Endodermal cell (in vitro differentiated cells): ENCODE data around the gene PCDHGA11. TPM values are rescaled to one million over a fixed set of nuclear protein-coding genes. Genes with fewer than 3 reads are reported as not detected.

ENCODE experiments used
- DNase-seq: peaks from one replicate; pipeline ENCODE4 v3.0.0-alpha.2; 2017
- H3K27ac ChIP-seq: 2 replicates; pipeline ENCODE4 v1.5.1; 2013; ENCODE audit warnings: mild to moderate bottlenecking, low read depth, low read length, moderate library complexity
- H3K27me3 ChIP-seq: 2 replicates; pipeline ENCODE4 v1.6.1; 2013; ENCODE audit warnings: mild to moderate bottlenecking, low read length, moderate library complexity; ENCODE audit not compliant: insufficient read depth, control insufficient read depth, poor library complexity, severe bottlenecking
- H3K36me3 ChIP-seq: 2 replicates; pipeline ENCODE4 v1.7.0; 2013; ENCODE audit warnings: mild to moderate bottlenecking, low read length, moderate library complexity; ENCODE audit not compliant: control insufficient read depth, insufficient read depth
- H3K4me1 ChIP-seq: one replicate; pipeline ENCODE4 v1.7.0; 2013; ENCODE audit warnings: low read length; ENCODE audit not compliant: control insufficient read depth, insufficient read depth
- H3K4me3 ChIP-seq: 2 replicates; pipeline ENCODE4 v1.5.1; 2013; ENCODE audit warnings: mild to moderate bottlenecking, low read length, moderate library complexity
- H3K9ac ChIP-seq: 2 replicates; pipeline ENCODE4 v1.6.1; 2013; ENCODE audit warnings: mild to moderate bottlenecking, low read length, moderate library complexity; ENCODE audit not compliant: poor library complexity, severe bottlenecking; ENCODE audit errors: extremely low read depth
- H3K9me3 ChIP-seq: 2 replicates; pipeline ENCODE4 v1.6.1; 2013; ENCODE audit warnings: mild to moderate bottlenecking, low read length, moderate library complexity; ENCODE audit not compliant: control insufficient read depth
- H3K27ac Mint-ChIP-seq: 2 replicates; pipeline ENCODE4 v1.8.0; 2020; ENCODE audit warnings: mixed read lengths
- H3K27me3 Mint-ChIP-seq: 2 replicates; pipeline ENCODE4 v1.8.0; 2021; ENCODE audit warnings: mild to moderate bottlenecking, mixed read lengths; ENCODE audit not compliant: insufficient read depth
- H3K36me3 Mint-ChIP-seq: 2 replicates; pipeline ENCODE4 v1.8.0; 2020; ENCODE audit warnings: low read depth, mixed read lengths
- H3K4me1 Mint-ChIP-seq: 2 replicates; pipeline ENCODE4 v1.8.0; 2020; ENCODE audit warnings: mixed read lengths
- H3K4me3 Mint-ChIP-seq: 2 replicates; pipeline ENCODE4 v1.8.0; 2020; ENCODE audit warnings: mild to moderate bottlenecking, moderate library complexity, mixed read lengths
- H3K9me3 Mint-ChIP-seq: 2 replicates; pipeline ENCODE4 v1.8.0; 2020; ENCODE audit warnings: mild to moderate bottlenecking, mixed read lengths
- WGBS, 2 experiments: methylation state at CpG; one replicate each; pipeline versions ENCODE4 v1.1.5 to v1.1.7; 2013; ENCODE audit warnings: missing lambda C conversion rate in 2 of 2, mixed read lengths in 1 of 2; ENCODE audit not compliant: insufficient coverage in 1 of 2, insufficient read length in 1 of 2; 5-methylcytosine and 5-hydroxymethylcytosine counted together
- long read RNA-seq, 4 experiments: library from polyadenylated mRNA in 2 of 4; library from RNA in 1 of 4; library from capped mRNA in 1 of 4; stranded (forward) in 3 of 4; unstranded in 1 of 4; transcript quantifications; one replicate each; pipeline ENCODE4 v2.0.0, GENCODE V29; 2020 to 2021; ENCODE audit warnings: inconsistent platforms in 1 of 4
- polyA plus RNA-seq, 2 experiments: library from polyadenylated mRNA; stranded (reverse); fragments of 50-300 nt; gene quantifications; one replicate each; pipeline ENCODE4 v1.2.3, GENCODE V29; 2013
- total RNA-seq, 2 donors: library from RNA; stranded (reverse); fragmentation: NEBNext Ultra II Directional in 1 of 2; extraction: Animal tissue kit (Norgen Biotek cat#: 25700) in 1 of 2; gene quantifications; 2 replicates in 1 of 2; 3 replicates in 1 of 2; pipeline ENCODE4 v1.2.1, GENCODE V29; 2021
- TF ChIP-seq, protein P1 (sequence below): fragments of 200-600 bp; sonication (generic); conservative IDR thresholded peaks from 2 replicates; pipeline ENCODE4 v1.5.0; 2021; ENCODE audit warnings: antibody characterized with exemption, mild to moderate bottlenecking

The PCDHGA11 gene
- 10 to 100 TPM in 1 of 2 donors, 1 to 10 TPM in 1; 8.5 to 10.6 TPM for total RNA-seq
- 0.78 TPM for polyA plus RNA-seq (2013, experiment 1 of 2)
- polyA plus RNA-seq (2013, experiment 2 of 2) = 0.99 TPM
- long read RNA-seq, experiment 1, full-length matches to known transcripts = 1 of 2 reads
- long read RNA-seq, experiment 1, partial matches to known transcripts = 0 of 2 reads
- long read RNA-seq, experiment 1, other reads (novel, unspliced or antisense) = 1 of 2 reads
- long read RNA-seq, experiment 2, full-length matches to known transcripts = 4 of 4 reads
- long read RNA-seq, experiment 2, partial matches to known transcripts = 0 of 4 reads
- long read RNA-seq, experiment 2, other reads (novel, unspliced or antisense) = 0 of 4 reads
- long read RNA-seq, experiment 3, full-length matches to known transcripts = 7 of 7 reads
- long read RNA-seq, experiment 3, partial matches to known transcripts = 0 of 7 reads
- long read RNA-seq, experiment 3, other reads (novel, unspliced or antisense) = 0 of 7 reads
- long read RNA-seq, experiment 4 = 0 reads

GRCh38 chr5:141420855-141421488, at the start of gene PCDHGA11:
PCDHGA11 (plus strand) TSS chr5:141421051; CDS start chr5:141421228, 177 bp downstream.
- WGBS, 2 experiments = 79 to 96% methylated on average over 41 to 42 of the region's 42 CpGs
- no peaks in the 10 kb centered on the region for H3K4me1 ChIP-seq
- peaks cover 52% of the 10 kb centered on the region for H3K9me3 Mint-ChIP-seq
- no peaks in the 10 kb centered on the region for H3K36me3 ChIP-seq
- peak within 1 kb of the TSS; percentile 25 for H3K9ac ChIP-seq
- peak; percentile 92 for DNase-seq
- peak within 1 kb of the TSS; percentile 75 for H3K4me3 ChIP-seq
- peak within 1 kb of the TSS; percentile 83 for H3K4me3 Mint-ChIP-seq
- H3K36me3 Mint-ChIP-seq = peaks cover 49% of the 10 kb centered on the region
- H3K9me3 ChIP-seq = peaks cover 68% of the 10 kb centered on the region
- H3K27ac ChIP-seq = no peak within 1 kb of the TSS
- no peaks in the 10 kb centered on the region for H3K4me1 Mint-ChIP-seq
- peaks cover 37% of the 10 kb centered on the region for H3K27me3 Mint-ChIP-seq
- H3K27ac Mint-ChIP-seq = peak within 1 kb of the TSS; percentile 86
- TF ChIP-seq, protein P1, sequence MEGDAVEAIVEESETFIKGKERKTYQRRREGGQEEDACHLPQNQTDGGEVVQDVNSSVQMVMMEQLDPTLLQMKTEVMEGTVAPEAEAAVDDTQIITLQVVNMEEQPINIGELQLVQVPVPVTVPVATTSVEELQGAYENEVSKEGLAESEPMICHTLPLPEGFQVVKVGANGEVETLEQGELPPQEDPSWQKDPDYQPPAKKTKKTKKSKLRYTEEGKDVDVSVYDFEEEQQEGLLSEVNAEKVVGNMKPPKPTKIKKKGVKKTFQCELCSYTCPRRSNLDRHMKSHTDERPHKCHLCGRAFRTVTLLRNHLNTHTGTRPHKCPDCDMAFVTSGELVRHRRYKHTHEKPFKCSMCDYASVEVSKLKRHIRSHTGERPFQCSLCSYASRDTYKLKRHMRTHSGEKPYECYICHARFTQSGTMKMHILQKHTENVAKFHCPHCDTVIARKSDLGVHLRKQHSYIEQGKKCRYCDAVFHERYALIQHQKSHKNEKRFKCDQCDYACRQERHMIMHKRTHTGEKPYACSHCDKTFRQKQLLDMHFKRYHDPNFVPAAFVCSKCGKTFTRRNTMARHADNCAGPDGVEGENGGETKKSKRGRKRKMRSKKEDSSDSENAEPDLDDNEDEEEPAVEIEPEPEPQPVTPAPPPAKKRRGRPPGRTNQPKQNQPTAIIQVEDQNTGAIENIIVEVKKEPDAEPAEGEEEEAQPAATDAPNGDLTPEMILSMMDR = peak; percentile 91
- H3K27me3 ChIP-seq = no peaks in the 10 kb centered on the region

GRCh38 chr5:141371572-141372475, 49.0 kb upstream of the PCDHGA11 start:
- Histone ChIP-seq H3K27ac (no peak overlapping the region), H3K4me3 (no peak overlapping the region), H3K27me3 (no peaks in the 10 kb centered on the region), H3K4me1 (no peaks in the 10 kb centered on the region), H3K9ac (no peak overlapping the region), H3K9me3 (peaks cover 40% of the 10 kb centered on the region), H3K36me3 (no peaks in the 10 kb centered on the region)
- H3K27me3 Mint-ChIP-seq = no peaks in the 10 kb centered on the region
- H3K36me3 Mint-ChIP-seq = peaks cover 43% of the 10 kb centered on the region
- TF ChIP-seq, protein P1 = no peak
- 95 to 96% methylated on average over 58 to 69 of the region's 69 CpGs for WGBS, 2 experiments
- no peak for DNase-seq
- H3K27ac Mint-ChIP-seq = no peak overlapping the region
- no peaks in the 10 kb centered on the region for H3K4me1 Mint-ChIP-seq
- no peak overlapping the region for H3K4me3 Mint-ChIP-seq
- peaks cover 59% of the 10 kb centered on the region for H3K9me3 Mint-ChIP-seq
